Caco-2 (cell line): ENCODE results near the gene AGAP2. TPM values are rescaled to one million over a fixed set of nuclear protein-coding genes. Genes with fewer than 3 reads are reported as not detected.

ENCODE experiments used
- BruUV-seq: library from RNA; stranded (reverse); fragments of 400-500 nt; replicated peaks from 2 replicates; lab custom pipeline; 2021; lab: Mats Ljungman, UMichigan
- CTCF ChIA-PET: fragments of 300-600 bp; sonication (Branson Sonifier 250); formaldehyde crosslinking; loops from one replicate; lab custom pipeline; 2022; ENCODE audit warnings: antibody characterized with exemption; lab: Charles Lee
- POLR2A ChIA-PET: fragments of 300-600 bp; sonication (Branson Sonifier 250); formaldehyde crosslinking; loops from one replicate; lab custom pipeline; 2022; ENCODE audit warnings: antibody characterized with exemption; lab: Charles Lee
- DNase-seq, 2 experiments: peaks; one replicate each; pipeline versions ENCODE4 v3.0.0 to v3.0.0-alpha.2; 2020 to 2022
- H3K27me3 ChIP-seq: replicated peaks from 2 replicates; pipeline ENCODE4 v1.6.0; 2011; ENCODE audit warnings: low read length; ENCODE audit not compliant: control insufficient read depth, insufficient read depth
- H3K36me3 ChIP-seq: 2 replicates; pipeline ENCODE4 v1.5.1; 2011; ENCODE audit warnings: low read length; ENCODE audit not compliant: control insufficient read depth, insufficient read depth
- H3K4me1 ChIP-seq: fragments of 250-450 bp; sonication (Bioruptor Pico); 2 replicates; pipeline ENCODE4 v1.5.1; 2020; ENCODE audit warnings: mild to moderate bottlenecking
- H3K4me3 ChIP-seq: 2 replicates; pipeline ENCODE4 v1.5.1; 2011; ENCODE audit warnings: low read depth, mild to moderate bottlenecking, control low read depth, low read length
- H3K9me3 ChIP-seq: fragments of 250-450 bp; sonication (Bioruptor Pico); 2 replicates; pipeline ENCODE4 v1.5.1; 2020; ENCODE audit warnings: mild to moderate bottlenecking, moderate library complexity
- H3K27ac Mint-ChIP-seq: one replicate; pipeline ENCODE4 v1.8.0; 2022; ENCODE audit warnings: mixed read lengths; ENCODE audit not compliant: unreplicated experiment
- H3K27me3 Mint-ChIP-seq: one replicate; pipeline ENCODE4 v1.8.0; 2022; ENCODE audit warnings: mixed read lengths; ENCODE audit not compliant: insufficient read depth, unreplicated experiment
- H3K36me3 Mint-ChIP-seq: one replicate; pipeline ENCODE4 v1.8.0; 2022; ENCODE audit warnings: mild to moderate bottlenecking, mixed read lengths; ENCODE audit not compliant: insufficient read depth, unreplicated experiment
- H3K4me1 Mint-ChIP-seq: one replicate; pipeline ENCODE4 v1.8.0; 2022; ENCODE audit warnings: low read depth, mixed read lengths; ENCODE audit not compliant: unreplicated experiment
- H3K4me3 Mint-ChIP-seq: one replicate; pipeline ENCODE4 v1.8.0; 2022; ENCODE audit warnings: mild to moderate bottlenecking, moderate library complexity, mixed read lengths; ENCODE audit not compliant: unreplicated experiment
- H3K9me3 Mint-ChIP-seq: one replicate; pipeline ENCODE4 v1.8.0; 2022; ENCODE audit warnings: mixed read lengths; ENCODE audit not compliant: unreplicated experiment
- intact Hi-C: fragments of 100-400 bp; cut with micrococcal nuclease; formaldehyde crosslinking; loops from one replicate; pipeline ENCODE4 v1.10.0; 2022; ENCODE audit not compliant: unreplicated experiment
- total RNA-seq: library from RNA; stranded (reverse); gene quantifications from 2 replicates; pipeline ENCODE4 v1.2.3, GENCODE V29; 2022
- TF ChIP-seq, protein P1 (sequence below), 2 experiments: fragments of 200-600 bp in 1 of 2; IDR thresholded peaks; 1 replicate in 1 of 2; 2 replicates in 1 of 2; pipeline versions ENCODE4 v1.5.1 to v1.8.0; 2011 to 2022; ENCODE audit warnings: antibody characterized with exemption in 1 of 2, control low read depth in 1 of 2, inconsistent platforms in 1 of 2, low read depth in 1 of 2, low read length in 1 of 2, mild to moderate bottlenecking in 1 of 2, moderate library complexity in 1 of 2; ENCODE audit not compliant: insufficient read depth in 1 of 2, severe bottlenecking in 1 of 2, unreplicated experiment in 1 of 2

The AGAP2 gene
- total RNA-seq, 1 experiment from 2014 or later, result 0.09 TPM

DNA sequence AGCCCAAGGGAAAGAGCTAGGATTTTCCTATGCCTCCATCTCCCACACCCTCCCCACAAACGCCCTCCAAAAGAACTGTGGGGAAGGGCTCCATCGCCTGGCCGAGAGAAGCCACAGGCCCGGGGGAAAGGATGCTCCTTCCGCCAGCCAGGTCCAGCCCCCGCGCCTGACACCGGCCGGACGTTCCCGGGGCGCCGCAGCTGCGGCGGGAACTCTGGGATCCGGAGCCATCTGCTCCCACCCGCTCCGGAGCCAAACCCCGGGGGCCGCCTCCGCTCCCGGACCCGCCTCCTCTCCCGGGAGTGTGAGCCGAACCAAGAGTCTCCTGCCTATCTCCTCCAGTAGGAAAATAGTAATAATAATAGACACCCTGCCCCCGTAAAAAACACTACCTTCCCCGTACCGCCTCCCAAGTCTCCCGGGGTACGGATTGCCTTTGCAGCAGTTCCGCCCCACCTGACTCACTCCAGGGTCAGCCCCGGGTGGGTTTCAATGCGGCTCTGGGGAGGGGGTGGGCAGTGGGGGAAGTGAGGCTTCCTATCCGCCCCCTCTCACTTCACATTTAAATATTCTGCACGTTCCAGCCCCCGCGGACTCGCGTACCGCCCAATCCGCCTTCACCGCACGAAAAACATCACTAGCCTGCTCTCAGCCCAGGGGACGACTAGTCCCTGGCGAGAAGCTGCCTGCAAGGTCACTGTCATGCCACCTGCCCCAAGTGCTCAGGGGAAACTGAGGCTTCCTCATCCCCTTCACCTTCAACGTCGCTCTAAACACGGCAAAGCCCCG is 2.4 kb downstream of the AGAP2 start:
- peaks cover 7% of the 10 kb centered on the region for H3K27me3 ChIP-seq
- intact Hi-C loops, result loop anchor here (1.0 to 5.0 kb wide), 4 partner anchors 10 to 279 kb away; partner anchors contain the start of genes GLI1, INHBE and OS9
- H3K36me3 ChIP-seq, result no peaks in the 10 kb centered on the region
- TF ChIP-seq, protein P1, sequence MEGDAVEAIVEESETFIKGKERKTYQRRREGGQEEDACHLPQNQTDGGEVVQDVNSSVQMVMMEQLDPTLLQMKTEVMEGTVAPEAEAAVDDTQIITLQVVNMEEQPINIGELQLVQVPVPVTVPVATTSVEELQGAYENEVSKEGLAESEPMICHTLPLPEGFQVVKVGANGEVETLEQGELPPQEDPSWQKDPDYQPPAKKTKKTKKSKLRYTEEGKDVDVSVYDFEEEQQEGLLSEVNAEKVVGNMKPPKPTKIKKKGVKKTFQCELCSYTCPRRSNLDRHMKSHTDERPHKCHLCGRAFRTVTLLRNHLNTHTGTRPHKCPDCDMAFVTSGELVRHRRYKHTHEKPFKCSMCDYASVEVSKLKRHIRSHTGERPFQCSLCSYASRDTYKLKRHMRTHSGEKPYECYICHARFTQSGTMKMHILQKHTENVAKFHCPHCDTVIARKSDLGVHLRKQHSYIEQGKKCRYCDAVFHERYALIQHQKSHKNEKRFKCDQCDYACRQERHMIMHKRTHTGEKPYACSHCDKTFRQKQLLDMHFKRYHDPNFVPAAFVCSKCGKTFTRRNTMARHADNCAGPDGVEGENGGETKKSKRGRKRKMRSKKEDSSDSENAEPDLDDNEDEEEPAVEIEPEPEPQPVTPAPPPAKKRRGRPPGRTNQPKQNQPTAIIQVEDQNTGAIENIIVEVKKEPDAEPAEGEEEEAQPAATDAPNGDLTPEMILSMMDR (IDR thresholded peaks at IDR 0.05; ENCODE audit: insufficient read depth in 1 of 2, low read depth in 1 of 2, low read length in 1 of 2, severe bottlenecking in 1 of 2, unreplicated experiment in 1 of 2), result peak; percentile 12 to 57
- BruUV-seq, result no TSS peak
- Mint-ChIP-seq H3K27ac (no peak overlapping the region), H3K4me1 (peaks cover 17% of the 10 kb centered on the region), H3K36me3 (no peaks in the 10 kb centered on the region), H3K9me3 (no peaks in the 10 kb centered on the region), H3K4me3 (peak overlapping the region; percentile 68), H3K27me3 (peaks cover 36% of the 10 kb centered on the region)
- ChIA-PET CTCF (interaction anchor here (0.6 to 3.8 kb wide), 10 partner anchors 9 to 608 kb away, joined by 3 to 32 read pairs (median 4); partner anchors contain the start of genes B4GALNT1, GLI1, PIP4K2C and TSPAN31), POLR2A (interaction anchor here (0.7 kb wide), 1 partner anchor 8 kb away, joined by 5 read pairs; no protein-coding TSS in a partner anchor)
- H3K4me3 ChIP-seq, result peak overlapping the region; percentile 25
- H3K9me3 ChIP-seq, result no peaks in the 10 kb centered on the region
- peak in 1 of 2 experiments; percentile 69 for DNase-seq
- peaks cover 12% of the 10 kb centered on the region for H3K4me1 ChIP-seq

DNA sequence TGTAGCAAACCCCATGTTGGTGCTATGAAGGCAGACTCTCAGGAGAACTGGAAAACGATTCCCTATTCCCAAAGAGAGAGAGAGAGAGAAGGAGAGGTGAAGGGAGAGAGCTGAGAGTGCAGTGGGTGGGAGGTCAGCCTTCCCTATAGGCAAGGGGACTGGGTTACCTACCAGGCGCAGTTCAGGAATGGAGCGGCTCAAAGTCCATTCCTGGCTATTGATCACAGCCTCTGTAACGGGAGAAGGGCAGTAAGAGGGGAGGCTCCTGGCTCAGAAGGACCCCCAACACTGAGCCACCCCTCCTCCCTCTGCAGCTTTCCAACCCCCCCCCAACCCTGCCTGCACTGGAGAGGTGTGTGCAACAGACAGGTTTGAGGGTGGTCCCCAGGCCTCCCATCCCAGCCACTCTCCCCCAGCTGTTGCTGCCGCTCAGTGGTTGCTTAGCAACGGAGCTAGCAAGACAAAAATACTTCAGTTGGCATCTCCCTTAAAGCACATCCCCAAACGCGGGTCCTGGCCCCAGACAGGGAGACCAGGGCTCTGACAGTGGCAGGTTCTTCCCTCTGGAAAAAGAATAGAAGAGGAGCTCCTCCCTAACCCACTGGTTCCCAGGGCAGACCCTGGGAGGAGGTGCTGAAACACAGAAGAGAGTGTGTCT is 3.2 kb downstream of the AGAP2 start:
- H3K27me3 ChIP-seq, result peaks cover 7% of the 10 kb centered on the region

More for the DNA sequence above, 3.2 kb downstream of the AGAP2 start:
- no peaks in the 10 kb centered on the region for H3K36me3 Mint-ChIP-seq
- intact Hi-C loops, result loop anchor here (5.0 kb wide), 2 partner anchors 43 to 278 kb away; partner anchors contain the start of genes GLI1, INHBE and OS9
- H3K4me3 ChIP-seq, result no peak overlapping the region
- H3K4me1 Mint-ChIP-seq, result peaks cover 17% of the 10 kb centered on the region
- peaks cover 30% of the 10 kb centered on the region for H3K27me3 Mint-ChIP-seq
- no peaks in the 10 kb centered on the region for H3K9me3 Mint-ChIP-seq
- no peak for DNase-seq
- no peaks in the 10 kb centered on the region for H3K36me3 ChIP-seq
- ChIA-PET CTCF (interaction anchor here (0.6 to 3.8 kb wide), 7 partner anchors 9 to 607 kb away, joined by 3 to 32 read pairs (median 4); partner anchors contain the start of genes B4GALNT1, GLI1 and TSPAN31), POLR2A (interaction anchor here (0.7 kb wide), 1 partner anchor 9 kb away, joined by 5 read pairs; no protein-coding TSS in a partner anchor)
- H3K9me3 ChIP-seq, result no peaks in the 10 kb centered on the region
- H3K4me1 ChIP-seq, result peaks cover 12% of the 10 kb centered on the region
- H3K4me3 Mint-ChIP-seq, result peak overlapping the region; percentile 68
- TF ChIP-seq, protein P1 (IDR thresholded peaks at IDR 0.05; ENCODE audit: insufficient read depth in 1 of 2, low read depth in 1 of 2, low read length in 1 of 2, severe bottlenecking in 1 of 2, unreplicated experiment in 1 of 2), result no peak
- H3K27ac Mint-ChIP-seq, result no peak overlapping the region
- no TSS peak for BruUV-seq
